ENCODE results near the gene ODAD2. TPM values are rescaled to one million over a fixed set of nuclear protein-coding genes. Genes with fewer than 3 reads are reported as not detected.

Gene ODAD2
- total and polyA plus RNA-seq, 8 donors = 0.15 to 0.52 (median 0.28) TPM; not detected in 5

DNA sequence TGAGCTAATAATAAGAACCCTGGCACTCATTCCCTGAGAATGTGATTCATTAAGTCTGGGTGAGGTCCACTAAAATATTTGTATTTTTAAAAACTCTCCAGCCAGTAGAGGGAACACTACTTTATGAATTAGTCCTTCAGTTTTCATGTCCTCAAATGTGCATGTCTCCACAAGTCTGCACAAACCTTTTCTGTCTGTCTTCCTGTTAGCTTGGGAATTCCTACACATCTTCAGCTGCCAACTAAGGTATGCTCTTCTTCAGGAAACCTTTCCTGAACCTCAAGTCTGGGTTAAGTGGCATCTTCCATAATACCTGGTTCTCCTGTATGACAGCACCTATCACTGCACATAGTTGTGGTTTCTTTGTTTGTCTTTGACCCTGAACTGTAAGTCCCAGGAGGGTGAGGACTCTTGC, 133.7 kb downstream of the ODAD2 start:
- no peaks in the 10 kb centered on the region for H3K27me3 ChIP-seq
- no peak for ATAC-seq
- H3K9me3 ChIP-seq = no peaks in the 10 kb centered on the region
- intact Hi-C loops (cut with DNase I) = no loop called here
- H3K4me3 ChIP-seq = no peak overlapping the region
- TF ChIP-seq, protein P1, sequence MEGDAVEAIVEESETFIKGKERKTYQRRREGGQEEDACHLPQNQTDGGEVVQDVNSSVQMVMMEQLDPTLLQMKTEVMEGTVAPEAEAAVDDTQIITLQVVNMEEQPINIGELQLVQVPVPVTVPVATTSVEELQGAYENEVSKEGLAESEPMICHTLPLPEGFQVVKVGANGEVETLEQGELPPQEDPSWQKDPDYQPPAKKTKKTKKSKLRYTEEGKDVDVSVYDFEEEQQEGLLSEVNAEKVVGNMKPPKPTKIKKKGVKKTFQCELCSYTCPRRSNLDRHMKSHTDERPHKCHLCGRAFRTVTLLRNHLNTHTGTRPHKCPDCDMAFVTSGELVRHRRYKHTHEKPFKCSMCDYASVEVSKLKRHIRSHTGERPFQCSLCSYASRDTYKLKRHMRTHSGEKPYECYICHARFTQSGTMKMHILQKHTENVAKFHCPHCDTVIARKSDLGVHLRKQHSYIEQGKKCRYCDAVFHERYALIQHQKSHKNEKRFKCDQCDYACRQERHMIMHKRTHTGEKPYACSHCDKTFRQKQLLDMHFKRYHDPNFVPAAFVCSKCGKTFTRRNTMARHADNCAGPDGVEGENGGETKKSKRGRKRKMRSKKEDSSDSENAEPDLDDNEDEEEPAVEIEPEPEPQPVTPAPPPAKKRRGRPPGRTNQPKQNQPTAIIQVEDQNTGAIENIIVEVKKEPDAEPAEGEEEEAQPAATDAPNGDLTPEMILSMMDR (IDR thresholded peaks at IDR 0.05) = no peak
- H3K4me1 ChIP-seq = no peaks in the 10 kb centered on the region
- no peak overlapping the region for H3K27ac ChIP-seq
- FAIRE-seq = no peak
- no peak for DNase-seq
- no peaks in the 10 kb centered on the region for H3K36me3 ChIP-seq

DNA sequence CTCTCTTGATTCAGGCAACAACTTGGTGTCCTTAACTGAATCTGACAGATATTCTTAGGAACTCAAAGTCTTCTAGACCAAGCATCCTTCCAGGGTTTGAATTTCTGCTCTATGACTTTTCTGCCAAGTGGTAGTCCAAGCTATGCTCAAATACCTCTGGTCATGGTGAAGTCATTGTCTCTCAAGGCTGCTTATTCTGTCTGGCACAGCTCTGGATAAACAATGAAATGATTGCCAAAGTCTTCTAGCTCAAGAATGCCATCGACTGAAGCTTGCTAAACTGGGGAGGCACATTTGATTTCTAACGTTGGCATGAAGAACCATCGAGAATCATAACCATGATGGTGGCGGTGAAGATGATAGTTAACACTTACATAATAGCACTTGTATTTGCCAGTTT, 137.1 kb downstream of the ODAD2 start:
- TF ChIP-seq, protein P1 (IDR thresholded peaks at IDR 0.05) = no peak

DNA sequence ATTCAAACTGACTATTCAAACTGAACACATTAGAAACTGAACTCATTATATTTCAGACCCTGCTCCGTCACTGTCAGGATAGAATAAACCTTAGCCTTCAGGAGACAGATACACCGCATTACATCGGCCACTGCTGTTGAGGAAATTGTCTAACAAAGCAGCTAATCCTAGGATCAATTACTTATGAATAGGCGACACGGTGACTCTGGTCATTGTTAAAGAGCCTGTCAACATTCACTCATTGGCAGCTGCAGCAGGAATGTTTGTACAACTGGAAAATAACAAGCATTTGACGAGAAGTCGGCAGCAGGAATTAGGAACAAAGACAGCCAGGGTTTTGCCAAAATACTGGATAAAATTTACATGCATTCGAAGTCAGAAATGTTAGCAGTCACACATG, 141.3 kb downstream of the ODAD2 start:
- Histone ChIP-seq H3K4me1 (peaks cover 0 to 4% (median 0%) of the 10 kb centered on the region in 3 donors), H3K27ac (no peak overlapping the region), H3K27me3 (no peaks in the 10 kb centered on the region), H3K9me3 (no peaks in the 10 kb centered on the region), H3K4me3 (no peak overlapping the region), H3K36me3 (no peaks in the 10 kb centered on the region)
- TF ChIP-seq, protein P1 (IDR thresholded peaks at IDR 0.05) = no peak
- no peak for FAIRE-seq
- 6 to 11% methylated on average over 8 of the region's 8 CpGs for WGBS, 2 donors
- no peak for DNase-seq
- ATAC-seq = peak in 2 of 4 donors; percentile 22 to 25
- intact Hi-C loops (cut with DNase I) = no loop called here

More for the DNA sequence above, 137.1 kb downstream of the ODAD2 start:
- Histone ChIP-seq H3K36me3 (no peaks in the 10 kb centered on the region), H3K4me1 (peaks cover 0 to 4% (median 0%) of the 10 kb centered on the region in 3 donors), H3K4me3 (no peak overlapping the region), H3K27me3 (no peaks in the 10 kb centered on the region), H3K27ac (no peak overlapping the region), H3K9me3 (no peaks in the 10 kb centered on the region)
- whole genome bisulfite sequencing, 2 donors = 77 to 84% methylated on average over 4 of the region's 4 CpGs
- intact Hi-C loops (cut with DNase I) = no loop called here
- FAIRE-seq (no peak), DNase-seq (no peak), ATAC-seq (no peak)

DNA sequence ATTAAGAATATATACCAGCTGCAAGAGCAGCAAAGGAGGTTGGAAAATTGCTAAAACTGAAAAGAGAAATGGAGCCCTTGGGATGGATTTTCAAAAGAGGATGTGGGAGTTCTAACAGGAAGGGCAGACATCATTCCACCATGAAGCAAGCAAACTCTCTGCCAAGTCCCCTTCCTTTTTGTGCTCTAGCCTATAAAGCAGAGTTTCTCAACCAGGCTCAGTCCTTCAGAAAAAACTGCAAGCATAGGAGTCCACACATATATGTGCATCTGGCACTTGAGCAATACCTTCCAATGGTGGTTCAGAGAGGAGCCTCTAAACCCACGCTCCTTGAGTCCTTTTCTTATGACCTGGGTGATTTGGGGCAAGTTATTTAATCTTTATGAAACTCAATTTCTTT, 154.7 kb downstream of the ODAD2 start:
- TF ChIP-seq, protein P1 (IDR thresholded peaks at IDR 0.05) = no peak
- Histone ChIP-seq H3K27me3 (no peaks in the 10 kb centered on the region), H3K4me1 (no peaks in the 10 kb centered on the region), H3K9me3 (no peaks in the 10 kb centered on the region), H3K4me3 (no peak overlapping the region), H3K27ac (no peak overlapping the region), H3K36me3 (no peaks in the 10 kb centered on the region)
- ATAC-seq = peak in 2 of 4 donors; percentile 29 to 32
- FAIRE-seq = no peak
- 63 to 68% methylated on average over 1 of the region's 1 CpG for WGBS, 2 donors
- intact Hi-C loops (cut with DNase I) = no loop called here
- no peak for DNase-seq

DNA sequence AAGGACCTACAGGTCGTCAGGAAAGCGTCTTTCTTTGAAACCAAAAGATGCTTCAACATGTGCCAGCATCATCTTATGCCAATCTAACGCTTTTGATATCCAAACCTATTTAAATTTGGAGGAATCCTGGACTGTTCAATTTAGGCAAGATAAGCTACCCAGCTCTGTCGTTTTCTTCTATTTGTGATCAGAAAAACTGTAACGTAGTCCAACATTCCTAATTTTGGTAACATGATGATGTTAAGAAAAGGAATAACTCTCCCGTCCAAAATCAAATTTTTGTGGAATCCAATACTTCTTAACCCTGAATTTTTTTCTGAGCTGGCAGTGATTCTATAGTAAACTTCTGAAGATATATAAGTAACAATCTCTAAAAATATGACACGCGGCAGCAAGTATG, 160.0 kb downstream of the ODAD2 start:
- H3K27ac ChIP-seq = no peak overlapping the region
- WGBS, 2 donors = 70 to 77% methylated on average over 8 of the region's 8 CpGs
- H3K4me3 ChIP-seq = no peak overlapping the region
- H3K4me1 ChIP-seq = no peaks in the 10 kb centered on the region
- H3K36me3 ChIP-seq = no peaks in the 10 kb centered on the region
- no peaks in the 10 kb centered on the region for H3K9me3 ChIP-seq
- FAIRE-seq = no peak
- ATAC-seq = no peak
- no peak for DNase-seq
- H3K27me3 ChIP-seq = no peaks in the 10 kb centered on the region
- intact Hi-C loops (cut with DNase I) = no loop called here
- TF ChIP-seq, protein P1 (IDR thresholded peaks at IDR 0.05) = no peak
